Neural progenitor cell (in vitro differentiated cells): Measurements from ENCODE around the gene CREM. TPM values are rescaled to one million over a fixed set of nuclear protein-coding genes. Genes with fewer than 3 reads are reported as not detected.

Experiments used
- DNase-seq: peaks from one replicate; pipeline ENCODE4 v3.0.0-alpha.2; 2016; ENCODE audit warnings: low spot score
- H2AFZ ChIP-seq: fragments of 200-600 bp; sonication (generic); replicated peaks from 2 replicates; pipeline ENCODE4 v1.6.1; 2016; ENCODE audit warnings: antibody characterized with exemption
- H3F3A ChIP-seq: fragments of 200-600 bp; sonication (generic); 2 replicates; pipeline ENCODE4 v1.6.1; 2016; ENCODE audit warnings: antibody characterized with exemption, low read depth
- H3K27ac ChIP-seq: fragments of 200-600 bp; sonication (generic); 2 replicates; pipeline ENCODE4 v1.5.1; 2016; ENCODE audit warnings: mild to moderate bottlenecking
- H3K27me3 ChIP-seq: fragments of 200-600 bp; sonication (generic); 2 replicates; pipeline ENCODE4 v1.6.1; 2016; ENCODE audit warnings: mild to moderate bottlenecking, moderate library complexity
- H3K36me3 ChIP-seq: fragments of 200-600 bp; sonication (generic); 2 replicates; pipeline ENCODE4 v1.5.1; 2016
- H3K4me1 ChIP-seq: fragments of 200-600 bp; sonication (generic); 2 replicates; pipeline ENCODE4 v1.6.1; 2016; ENCODE audit warnings: mixed run types
- H3K4me2 ChIP-seq: fragments of 200-600 bp; sonication (generic); 2 replicates; pipeline ENCODE4 v1.6.1; 2016
- H3K4me3 ChIP-seq: fragments of 200-600 bp; sonication (generic); 2 replicates; pipeline ENCODE4 v1.5.1; 2016
- H3K79me2 ChIP-seq: fragments of 200-600 bp; sonication (generic); 2 replicates; pipeline ENCODE4 v1.6.1; 2016; ENCODE audit warnings: low read depth
- H3K9ac ChIP-seq: fragments of 200-600 bp; sonication (generic); 2 replicates; pipeline ENCODE4 v1.6.1; 2016
- H3K9me3 ChIP-seq: fragments of 200-600 bp; sonication (generic); 2 replicates; pipeline ENCODE4 v1.5.1; 2016; ENCODE audit warnings: low read depth
- H4K20me1 ChIP-seq: fragments of 200-600 bp; sonication (generic); 2 replicates; pipeline ENCODE4 v1.6.1; 2016; ENCODE audit warnings: low read depth
- H3K27ac Mint-ChIP-seq: 3 replicates; pipeline ENCODE4 v1.8.0; 2021; ENCODE audit warnings: mixed read lengths
- H3K27me3 Mint-ChIP-seq: 2 replicates; pipeline ENCODE4 v1.8.0; 2022; ENCODE audit warnings: low read depth, mild to moderate bottlenecking, inconsistent platforms, moderate library complexity, mixed read lengths; ENCODE audit not compliant: insufficient read depth
- H3K36me3 Mint-ChIP-seq: 3 replicates; pipeline ENCODE4 v1.8.0; 2021; ENCODE audit warnings: mixed read lengths
- H3K4me1 Mint-ChIP-seq: 3 replicates; pipeline ENCODE4 v1.8.0; 2021; ENCODE audit warnings: mixed read lengths
- H3K4me3 Mint-ChIP-seq: 3 replicates; pipeline ENCODE4 v1.8.0; 2021; ENCODE audit warnings: mild to moderate bottlenecking, moderate library complexity, mixed read lengths
- H3K9me3 Mint-ChIP-seq: 3 replicates; pipeline ENCODE4 v1.8.0; 2020; ENCODE audit warnings: mixed read lengths
- CTCF ChIP-seq: fragments of 200-600 bp; sonication (generic); IDR thresholded peaks from 2 replicates; pipeline ENCODE4 v1.5.1; 2017; ENCODE audit warnings: antibody characterized with exemption, mild to moderate bottlenecking
- EZH2 ChIP-seq: fragments of 200-600 bp; sonication (generic); IDR thresholded peaks from 2 replicates; pipeline ENCODE4 v1.6.1; 2017; ENCODE audit warnings: antibody characterized with exemption, mild to moderate bottlenecking, moderate library complexity
- EZH2phosphoT487 ChIP-seq: fragments of 200-600 bp; sonication (generic); IDR thresholded peaks from 2 replicates; pipeline ENCODE4 v1.6.1; 2017; ENCODE audit warnings: antibody characterized with exemption
- total RNA-seq: library from RNA; depleted of rRNA; stranded (reverse); fragments of >200 nt; gene quantifications from 2 replicates; pipeline ENCODE4 v1.2.3, GENCODE V29; 2015; ENCODE audit warnings: low replicate concordance

The CREM gene
- total RNA-seq, 1 donor from 2014 or later: 74.2 TPM

- H3K9me3 Mint-ChIP-seq: no peaks in the 10 kb centered on the region
- H3K4me1 Mint-ChIP-seq: peaks cover 43% of the 10 kb centered on the region
- H3K9me3 ChIP-seq: no peaks in the 10 kb centered on the region
- no peaks in the 10 kb centered on the region for H3K79me2 ChIP-seq
- no peaks in the 10 kb centered on the region for H3K36me3 Mint-ChIP-seq
- TF ChIP-seq CTCF (no peak), EZH2 (no peak), EZH2phosphoT487 (no peak)
- no peaks in the 10 kb centered on the region for H3F3A ChIP-seq
- H4K20me1 ChIP-seq: no peaks in the 10 kb centered on the region
- H3K36me3 ChIP-seq: no peaks in the 10 kb centered on the region
- no peak overlapping the region for H3K4me3 Mint-ChIP-seq
- H3K27me3 Mint-ChIP-seq: peaks cover 2% of the 10 kb centered on the region
- H3K27ac ChIP-seq: no peak overlapping the region
- peak overlapping the region; percentile 19 for H3K27ac Mint-ChIP-seq
- H3K27me3 ChIP-seq: no peaks in the 10 kb centered on the region
- no peak overlapping the region for H3K4me2 ChIP-seq
- H3K9ac ChIP-seq: no peak overlapping the region
- H3K4me1 ChIP-seq: no peaks in the 10 kb centered on the region
- no peak overlapping the region for H3K4me3 ChIP-seq
- DNase-seq: no peak
- H2AFZ ChIP-seq: no peak overlapping the region
Observed at GRCh38 chr10:35219891-35220890, 93.5 kb downstream of the CREM start.

GRCh38 chr10:35223016-35223415 is 96.4 kb downstream of the CREM start:
- Histone ChIP-seq H3K4me2 (no peak overlapping the region), H3K4me1 (no peaks in the 10 kb centered on the region), H2AFZ (no peak overlapping the region), H3K4me3 (no peak overlapping the region), H3F3A (no peaks in the 10 kb centered on the region), H3K9ac (no peak overlapping the region), H3K79me2 (no peaks in the 10 kb centered on the region), H3K36me3 (no peaks in the 10 kb centered on the region), H3K27me3 (no peaks in the 10 kb centered on the region), H3K27ac (no peak overlapping the region), H4K20me1 (no peaks in the 10 kb centered on the region), H3K9me3 (no peaks in the 10 kb centered on the region)
- no peak overlapping the region for H3K4me3 Mint-ChIP-seq
- TF ChIP-seq CTCF: peak; percentile 51
- no peak for TF ChIP-seq EZH2phosphoT487
- no peaks in the 10 kb centered on the region for H3K36me3 Mint-ChIP-seq
- DNase-seq: peak; percentile 31
- H3K27me3 Mint-ChIP-seq: peaks cover 2% of the 10 kb centered on the region
- H3K4me1 Mint-ChIP-seq: peaks cover 32% of the 10 kb centered on the region
- peak overlapping the region; percentile 1 for H3K27ac Mint-ChIP-seq
- peaks cover 2% of the 10 kb centered on the region for H3K9me3 Mint-ChIP-seq

GRCh38 chr10:35224045-35224740 is 97.5 kb downstream of the CREM start:
- Mint-ChIP-seq H3K27me3 (peaks cover 2% of the 10 kb centered on the region), H3K27ac (no peak overlapping the region), H3K9me3 (peaks cover 2% of the 10 kb centered on the region), H3K4me1 (peaks cover 20% of the 10 kb centered on the region), H3K36me3 (no peaks in the 10 kb centered on the region), H3K4me3 (no peak overlapping the region)
- Histone ChIP-seq H3K4me3 (no peak overlapping the region), H3K79me2 (no peaks in the 10 kb centered on the region), H3K9me3 (no peaks in the 10 kb centered on the region), H3F3A (no peaks in the 10 kb centered on the region), H3K4me1 (no peaks in the 10 kb centered on the region), H2AFZ (no peak overlapping the region), H3K36me3 (no peaks in the 10 kb centered on the region), H3K27ac (no peak overlapping the region), H3K4me2 (no peak overlapping the region), H3K9ac (no peak overlapping the region), H3K27me3 (no peaks in the 10 kb centered on the region), H4K20me1 (no peaks in the 10 kb centered on the region)
- TF ChIP-seq EZH2phosphoT487 (no peak), EZH2 (no peak), CTCF (no peak)
- no peak for DNase-seq
